ENCODE results near the gene BRSK1. TPM values are rescaled to one million over a fixed set of nuclear protein-coding genes. Genes with fewer than 3 reads are reported as not detected.

The BRSK1 gene
- total RNA-seq, 4 donors from 2014 or later, result 4.1 to 17.1 (median 12.0) TPM; not detected in 1

- Histone ChIP-seq H3K4me1 (peaks cover 0 to 5% of the 10 kb centered on the region in 2 donors), H3K27ac (no peak overlapping the region), H3K27me3 (no peaks in the 10 kb centered on the region), H3K4me3 (no peak overlapping the region), H3K9me3 (no peaks in the 10 kb centered on the region), H3K36me3 (no peaks in the 10 kb centered on the region)
- TF ChIP-seq POLR2A (IDR thresholded peaks at IDR 0.05) (no peak), CTCF (IDR thresholded peaks at IDR 0.05) (no peak)
- intact Hi-C loops (cut with DNase I; ENCODE audit: low total_unique reads), result loop anchor here (10.0 kb wide), 1 partner anchor 167 kb away; no protein-coding TSS in a partner anchor
- no peak for DNase-seq
Measured at GRCh38 chr19:55287361-55288079, 3.7 kb downstream of the BRSK1 start.

GRCh38 chr19:55289117-55289796 lies 5.5 kb downstream of the BRSK1 start:
- no peaks in the 10 kb centered on the region for H3K36me3 ChIP-seq
- TF ChIP-seq CTCF (IDR thresholded peaks at IDR 0.05) (no peak), POLR2A (IDR thresholded peaks at IDR 0.05) (no peak)
- no peak for DNase-seq
- no peak overlapping the region for H3K27ac ChIP-seq
- H3K9me3 ChIP-seq, result no peaks in the 10 kb centered on the region
- H3K4me1 ChIP-seq, result peaks cover 0 to 2% of the 10 kb centered on the region in 2 donors
- no peak overlapping the region for H3K4me3 ChIP-seq
- no peaks in the 10 kb centered on the region for H3K27me3 ChIP-seq
- intact Hi-C loops (cut with DNase I; ENCODE audit: low total_unique reads), result loop anchor here (10.0 kb wide), 1 partner anchor 166 kb away; no protein-coding TSS in a partner anchor

GRCh38 chr19:55297267-55297666 lies 13.5 kb downstream of the BRSK1 start:
- TF ChIP-seq POLR2A (IDR thresholded peaks at IDR 0.05), result no peak
- no peak for TF ChIP-seq CTCF (IDR thresholded peaks at IDR 0.05)
- Histone ChIP-seq H3K4me3 (no peak overlapping the region), H3K27me3 (no peaks in the 10 kb centered on the region), H3K27ac (no peak overlapping the region), H3K36me3 (no peaks in the 10 kb centered on the region), H3K9me3 (no peaks in the 10 kb centered on the region), H3K4me1 (peaks cover 0 to 5% of the 10 kb centered on the region in 2 donors)
- no peak for DNase-seq
- intact Hi-C loops (cut with DNase I; ENCODE audit: low total_unique reads), result no loop called here

GRCh38 chr19:55299991-55300390 lies 16.2 kb downstream of the BRSK1 start:
- no peaks in the 10 kb centered on the region for H3K36me3 ChIP-seq

More at GRCh38 chr19:55299991-55300390, 16.2 kb downstream of the BRSK1 start:
- Histone ChIP-seq H3K9me3 (no peaks in the 10 kb centered on the region), H3K27ac (no peak overlapping the region), H3K27me3 (no peaks in the 10 kb centered on the region), H3K4me1 (peaks cover 0 to 5% of the 10 kb centered on the region in 2 donors), H3K4me3 (no peak overlapping the region)
- no peak for TF ChIP-seq CTCF (IDR thresholded peaks at IDR 0.05)
- TF ChIP-seq POLR2A (IDR thresholded peaks at IDR 0.05), result no peak
- intact Hi-C loops (cut with DNase I; ENCODE audit: low total_unique reads), result loop anchor here (5.0 kb wide), 1 partner anchor 82 kb away; the partner anchor contains the start of gene TMEM238
- DNase-seq, result no peak
